ENCODE data around the gene PLK5.
"Not testable (repeated sequence)": the region's sequence is repeated elsewhere in the genome, so short reads cannot be mapped to it uniquely, and the experiment has no call there.

The PLK5 gene

DNA sequence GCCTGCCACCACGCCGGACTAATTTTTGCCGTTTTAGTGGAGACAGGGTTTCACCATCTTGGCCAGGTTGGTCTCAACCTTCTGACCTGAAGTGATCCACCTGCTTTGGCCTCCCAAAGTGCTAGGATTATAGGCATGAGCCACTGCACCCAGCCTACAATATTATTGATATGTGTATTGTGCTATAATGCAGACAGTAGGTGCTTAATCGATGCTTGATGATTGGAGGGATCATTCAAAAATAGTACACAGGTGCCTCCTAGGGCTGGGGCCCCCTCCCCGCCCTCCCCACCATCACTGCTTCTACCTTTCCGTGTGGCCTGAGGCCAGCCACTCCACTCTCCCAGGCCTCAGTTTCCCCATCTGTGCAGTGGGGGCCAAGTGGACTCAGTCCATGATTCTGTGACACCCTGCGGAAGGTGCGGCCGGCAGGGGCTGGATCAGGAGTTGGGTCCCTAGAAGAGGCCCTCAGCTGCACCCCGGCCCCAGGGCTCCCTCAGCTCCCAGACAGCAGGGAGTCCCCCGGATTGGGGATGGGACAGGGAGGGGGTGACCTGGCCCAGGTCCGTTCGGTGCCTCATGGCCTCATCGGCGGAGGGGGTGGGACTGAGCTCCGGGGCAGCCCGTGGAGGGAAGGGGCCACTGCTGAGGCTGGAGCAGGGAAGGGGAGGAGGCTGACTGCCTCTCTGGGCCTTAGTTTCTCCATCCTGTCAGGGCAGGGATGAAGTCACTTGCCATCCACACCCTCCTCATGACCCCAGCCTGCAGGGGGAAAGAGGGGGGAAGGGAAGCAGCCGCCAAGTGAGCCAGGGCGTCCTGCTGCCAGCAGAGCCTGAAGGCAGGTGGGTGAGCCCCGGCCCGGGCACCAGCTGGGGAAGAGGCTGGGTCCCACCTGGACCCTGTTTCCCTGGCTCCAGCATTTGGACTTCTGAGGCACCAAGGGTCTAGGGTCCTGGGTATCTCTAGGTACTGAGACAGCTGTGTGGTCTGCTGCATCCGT lies 12.3 kb upstream of the PLK5 start:
- H3K9me3 Mint-ChIP-seq: no peaks in the 10 kb centered on the region
- H3K4me1 Mint-ChIP-seq: peaks cover 31% of the 10 kb centered on the region
- no peak overlapping the region for H3K27ac Mint-ChIP-seq
- peaks cover 14% of the 10 kb centered on the region for H3K36me3 Mint-ChIP-seq
- peak overlapping the region; percentile 68 for H3K4me3 Mint-ChIP-seq
- no peak for ATAC-seq
- DNase-seq (ENCODE audit: low spot score in 2 of 2): no peak

DNA sequence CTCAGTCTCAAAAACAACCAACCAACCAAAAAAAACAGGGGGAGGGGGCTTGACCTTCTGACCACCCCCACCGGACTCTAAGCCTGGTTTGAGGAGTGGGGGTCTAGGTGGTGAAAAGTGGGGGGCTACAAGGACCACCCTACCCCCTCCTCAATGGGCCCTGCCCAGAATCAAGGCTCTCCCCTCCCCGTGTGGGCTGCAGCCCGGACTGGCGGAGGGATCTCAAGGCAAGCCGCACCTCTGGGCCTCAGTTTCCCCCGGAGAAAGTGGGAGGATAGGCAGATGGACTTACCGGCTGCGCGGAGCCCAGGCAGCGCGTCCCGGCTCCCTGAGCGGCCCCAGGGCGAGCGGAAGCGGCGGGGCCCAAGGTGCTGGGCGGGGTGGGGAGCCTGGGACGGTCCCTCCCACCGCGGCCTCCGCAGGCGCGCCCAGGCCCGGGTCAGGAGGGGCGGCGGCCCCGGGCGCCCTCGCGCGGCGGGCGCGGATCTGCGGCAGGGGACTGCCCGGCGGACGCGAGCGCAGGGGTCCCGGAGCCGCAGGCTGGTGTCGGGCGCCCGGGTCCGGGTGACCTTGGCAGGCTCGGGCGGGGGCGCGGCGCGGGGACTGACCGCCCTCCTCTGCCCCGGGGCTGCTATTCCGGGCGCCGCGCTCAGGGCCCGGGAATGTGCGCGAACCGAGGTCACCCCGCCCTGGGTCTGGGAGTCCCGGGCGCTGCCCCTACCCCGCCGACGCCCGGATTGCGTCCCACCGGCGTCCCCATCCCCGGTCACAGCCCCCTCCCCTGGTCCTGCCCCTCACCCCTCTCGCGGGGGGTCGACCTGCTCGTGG lies 11.0 kb upstream of the PLK5 start, which contains the start of gene ADAMTSL5:
ADAMTSL5 (minus strand) TSS at position 349 of the 828 bp plus-strand sequence. CDS start 2,076 bp downstream, outside the sequence.
- peak within 1 kb of the TSS; percentile 68 for H3K4me3 Mint-ChIP-seq
- ATAC-seq: peak; percentile 92
- peak; percentile 65 to 83 for DNase-seq (ENCODE audit: low spot score in 2 of 2)
- H3K9me3 Mint-ChIP-seq: no peaks in the 10 kb centered on the region
- peaks cover 25% of the 10 kb centered on the region for H3K4me1 Mint-ChIP-seq
- peaks cover 9% of the 10 kb centered on the region for H3K36me3 Mint-ChIP-seq
- peak within 1 kb of the TSS; percentile 37 for H3K27ac Mint-ChIP-seq

DNA sequence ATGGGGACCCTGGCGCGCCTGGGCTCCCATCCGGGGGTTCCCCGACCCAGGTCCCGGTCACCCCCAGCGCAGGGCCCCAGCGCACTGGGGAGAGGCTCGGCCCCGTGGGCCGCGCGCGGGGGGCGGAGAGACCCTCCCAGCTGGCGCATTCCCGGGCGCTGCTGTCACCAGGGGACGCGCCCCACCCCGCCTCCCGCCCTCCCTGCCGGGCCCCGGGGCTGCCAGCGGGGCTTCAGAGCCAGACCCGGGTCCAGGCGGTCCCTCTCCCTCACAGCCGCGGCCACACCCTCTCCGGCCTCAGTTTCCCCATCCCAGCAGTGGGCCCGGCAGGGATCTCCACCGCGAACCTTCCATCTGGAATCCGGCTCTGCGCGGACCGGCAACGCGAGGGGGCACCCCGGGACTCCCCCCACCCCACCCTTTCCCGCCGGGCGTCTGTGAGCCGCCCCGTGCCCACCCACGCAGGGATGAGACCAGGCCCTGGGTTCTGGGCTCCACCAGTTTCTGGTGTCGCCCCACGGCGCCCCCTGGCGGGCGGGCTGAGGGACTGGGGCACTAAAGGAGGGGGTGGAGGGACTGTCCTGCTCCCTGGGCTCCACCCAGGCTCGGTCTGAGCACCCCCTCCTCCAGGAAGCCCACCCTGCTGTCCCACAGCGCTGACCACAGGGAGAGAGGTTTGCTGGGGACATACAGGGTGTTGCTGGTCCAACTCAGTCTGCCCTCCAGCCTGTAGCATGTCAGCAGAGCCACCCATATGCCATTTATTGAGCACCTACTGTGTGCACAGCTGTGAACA lies 10.2 kb upstream of the PLK5 start:
- H3K36me3 Mint-ChIP-seq: peaks cover 8% of the 10 kb centered on the region
- no peaks in the 10 kb centered on the region for H3K9me3 Mint-ChIP-seq
- no peak overlapping the region for H3K27ac Mint-ChIP-seq
- peaks cover 22% of the 10 kb centered on the region for H3K4me1 Mint-ChIP-seq
- peak; percentile 71 to 82 for DNase-seq (ENCODE audit: low spot score in 2 of 2)
- ATAC-seq: peak; percentile 70
- peak overlapping the region; percentile 68 for H3K4me3 Mint-ChIP-seq

DNA sequence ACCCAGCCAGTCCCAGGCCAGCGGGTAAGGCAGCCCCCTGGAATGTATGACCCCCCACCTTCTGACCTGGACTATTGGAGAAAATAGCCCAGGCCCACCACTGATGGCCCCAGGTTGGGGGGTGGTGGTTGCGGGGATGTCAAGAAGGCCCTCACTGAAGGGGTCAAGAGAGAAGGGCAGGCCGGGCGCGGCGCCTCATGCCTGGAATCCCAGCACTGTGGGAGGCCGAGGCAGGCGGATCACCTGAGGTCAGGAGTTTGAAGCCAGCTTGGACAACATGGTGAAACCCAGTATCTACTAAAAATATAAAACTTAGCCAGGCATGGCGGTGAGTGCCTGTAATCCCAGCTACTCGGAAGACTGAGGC lies 9.6 kb upstream of the PLK5 start:
- no peak overlapping the region for H3K27ac Mint-ChIP-seq
- no peaks in the 10 kb centered on the region for H3K9me3 Mint-ChIP-seq
- H3K36me3 Mint-ChIP-seq: peaks cover 8% of the 10 kb centered on the region
- DNase-seq (ENCODE audit: low spot score in 2 of 2) (no peak), ATAC-seq (no peak)
- H3K4me3 Mint-ChIP-seq: peak overlapping the region; percentile 68
- H3K4me1 Mint-ChIP-seq: peaks cover 22% of the 10 kb centered on the region

DNA sequence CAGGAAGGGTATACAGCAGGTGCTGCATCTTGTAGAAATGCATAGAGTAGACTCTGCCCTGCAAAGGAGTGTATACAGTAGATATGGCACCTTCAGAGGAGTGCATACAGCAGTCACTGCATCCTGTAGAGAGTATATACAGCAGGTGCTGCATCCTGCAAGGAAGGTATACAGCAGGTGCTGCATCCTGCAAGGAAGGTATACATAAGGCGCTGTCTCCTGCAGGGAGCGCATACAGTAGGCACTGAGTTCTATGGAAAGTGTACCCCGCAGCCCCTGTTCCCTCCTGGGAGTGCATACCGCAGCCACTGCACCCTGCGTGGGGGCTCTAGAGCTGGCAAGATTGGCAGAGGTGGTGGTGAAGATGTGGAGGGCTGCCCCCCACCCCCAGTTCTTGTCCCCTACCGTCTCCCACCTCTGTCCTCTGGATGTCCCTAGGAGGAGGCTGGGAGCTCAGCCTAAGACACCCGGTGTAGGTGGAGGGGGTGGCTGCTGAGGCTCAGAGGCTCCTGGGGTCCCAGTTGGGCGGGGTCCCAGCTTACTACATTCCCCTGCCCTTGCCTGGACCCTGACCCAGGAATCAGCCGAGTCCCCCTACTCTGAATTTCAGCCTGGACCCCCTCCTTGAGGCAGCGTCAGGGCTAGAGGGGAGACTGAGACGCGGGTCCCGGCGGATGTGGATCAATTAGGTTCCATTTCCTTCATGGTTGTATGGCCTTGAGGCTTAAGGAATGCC lies 8.7 kb upstream of the PLK5 start:
- no peaks in the 10 kb centered on the region for H3K9me3 Mint-ChIP-seq
- no peak overlapping the region for H3K27ac Mint-ChIP-seq
- peaks cover 8% of the 10 kb centered on the region for H3K36me3 Mint-ChIP-seq
- H3K4me1 Mint-ChIP-seq: peaks cover 14% of the 10 kb centered on the region
- ATAC-seq (no peak), DNase-seq (ENCODE audit: low spot score in 2 of 2) (no peak)
- no peak overlapping the region for H3K4me3 Mint-ChIP-seq

DNA sequence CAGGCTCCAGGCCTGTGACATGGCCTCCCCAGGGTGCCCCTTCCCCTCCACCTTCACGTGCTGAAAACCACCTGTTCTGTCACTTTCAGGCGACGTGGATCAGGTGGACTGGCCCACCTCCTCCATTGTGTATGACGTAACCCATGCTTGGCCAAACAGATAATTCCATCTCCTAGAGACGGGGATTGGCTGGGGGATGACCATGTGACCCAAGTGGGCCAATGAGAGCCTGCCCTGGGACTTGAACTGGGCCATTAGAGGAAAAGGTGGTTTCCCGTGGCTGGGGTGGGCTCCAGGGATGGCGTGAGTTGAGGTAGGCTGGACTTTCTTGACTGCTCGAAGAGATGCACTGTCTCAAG lies 7.5 kb upstream of the PLK5 start:
- no peaks in the 10 kb centered on the region for H3K9me3 Mint-ChIP-seq
- H3K27ac Mint-ChIP-seq: no peak overlapping the region

DNA sequence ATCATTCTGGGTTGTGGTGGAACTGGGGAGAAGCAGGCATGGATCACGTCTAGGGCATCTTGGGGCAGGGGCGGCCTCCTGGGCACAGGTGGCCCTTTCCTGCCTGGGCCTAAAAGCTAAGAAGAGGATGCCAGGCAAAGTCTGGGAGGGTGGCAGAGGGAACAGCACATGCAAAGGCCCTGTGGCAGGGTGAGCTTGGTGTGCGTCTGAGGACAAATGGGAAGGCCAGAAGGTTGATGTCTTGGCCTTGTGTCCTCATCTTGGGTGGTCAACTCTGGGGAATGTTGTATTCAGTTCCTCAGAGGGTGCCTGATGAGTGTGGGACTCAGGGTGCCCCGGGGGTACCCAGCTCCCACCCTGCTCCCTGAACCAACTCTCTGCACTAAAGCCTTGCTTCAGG lies 5.4 kb upstream of the PLK5 start:
- DNase-seq (ENCODE audit: low spot score in 2 of 2): no peak
- Mint-ChIP-seq H3K27ac (no peak overlapping the region), H3K36me3 (peaks cover 8% of the 10 kb centered on the region), H3K4me1 (peaks cover 6% of the 10 kb centered on the region), H3K9me3 (no peaks in the 10 kb centered on the region), H3K4me3 (no peak overlapping the region)
- ATAC-seq: no peak

More for the DNA sequence above, 7.5 kb upstream of the PLK5 start:
- Mint-ChIP-seq H3K36me3 (peaks cover 8% of the 10 kb centered on the region), H3K4me1 (peaks cover 13% of the 10 kb centered on the region), H3K4me3 (no peak overlapping the region)
- DNase-seq (ENCODE audit: low spot score in 2 of 2): no peak
- no peak for ATAC-seq

DNA sequence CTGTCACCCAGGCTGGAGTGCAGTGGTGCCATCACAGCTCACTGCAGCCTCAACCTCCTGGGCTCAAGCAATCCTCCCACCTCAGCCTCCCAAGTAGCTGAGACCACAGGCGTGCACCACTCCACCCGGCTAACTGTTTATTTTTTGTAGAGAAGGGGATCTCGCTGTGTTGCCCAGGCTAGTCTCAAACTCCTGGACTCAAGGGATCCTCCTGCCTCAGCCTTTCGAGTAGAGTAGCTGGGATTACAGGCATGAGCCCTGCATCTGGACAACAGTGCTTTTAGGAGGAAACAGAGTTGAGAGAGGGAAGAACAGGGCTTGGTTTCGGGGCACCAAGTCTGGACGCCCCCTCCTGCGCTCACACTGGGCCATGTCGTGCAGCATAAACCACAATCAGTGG lies 4.1 kb upstream of the PLK5 start:
- not testable (repeated sequence) for H3K9me3 Mint-ChIP-seq

DNA sequence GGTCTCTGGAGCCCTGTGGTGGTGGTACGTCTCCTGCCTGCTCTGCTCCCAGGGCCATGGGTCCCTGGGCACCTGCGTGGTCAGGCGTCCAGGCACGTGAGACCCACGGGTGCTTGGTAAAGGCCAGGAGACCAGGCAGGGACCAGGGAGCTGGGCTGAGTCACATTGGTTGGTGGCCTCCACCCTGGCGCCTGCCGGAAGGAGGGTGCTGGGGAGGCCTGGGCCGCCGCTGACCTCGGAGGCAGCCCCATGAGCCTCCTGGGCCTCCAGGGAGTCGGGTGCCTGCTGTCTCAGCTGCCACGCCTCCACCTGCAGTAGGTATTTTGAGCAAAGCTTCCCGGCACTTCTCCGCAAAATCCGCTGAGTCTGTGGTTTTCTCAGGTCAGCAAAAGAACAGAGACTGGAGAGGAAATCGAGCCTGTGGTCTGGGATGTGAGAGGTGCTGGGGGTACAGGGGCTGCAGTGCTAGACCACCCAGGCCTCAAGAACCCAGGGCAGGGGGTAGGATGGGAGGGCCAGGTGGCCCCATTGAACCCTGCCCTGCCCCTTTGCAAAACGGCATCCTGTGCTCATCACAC lies 3.6 kb upstream of the PLK5 start:
- no peak overlapping the region for H3K4me3 Mint-ChIP-seq
- ATAC-seq: peak; percentile 19
- H3K36me3 Mint-ChIP-seq: no peaks in the 10 kb centered on the region
- H3K9me3 Mint-ChIP-seq: no peaks in the 10 kb centered on the region
- H3K4me1 Mint-ChIP-seq: peaks cover 9% of the 10 kb centered on the region
- H3K27ac Mint-ChIP-seq: no peak overlapping the region
- no peak for DNase-seq (ENCODE audit: low spot score in 2 of 2)

More for the DNA sequence above, 4.1 kb upstream of the PLK5 start:
- not testable (repeated sequence) for DNase-seq (ENCODE audit: low spot score in 2 of 2); ATAC-seq; H3K4me1 Mint-ChIP-seq; H3K4me3 Mint-ChIP-seq; H3K36me3 Mint-ChIP-seq; H3K27ac Mint-ChIP-seq

DNA sequence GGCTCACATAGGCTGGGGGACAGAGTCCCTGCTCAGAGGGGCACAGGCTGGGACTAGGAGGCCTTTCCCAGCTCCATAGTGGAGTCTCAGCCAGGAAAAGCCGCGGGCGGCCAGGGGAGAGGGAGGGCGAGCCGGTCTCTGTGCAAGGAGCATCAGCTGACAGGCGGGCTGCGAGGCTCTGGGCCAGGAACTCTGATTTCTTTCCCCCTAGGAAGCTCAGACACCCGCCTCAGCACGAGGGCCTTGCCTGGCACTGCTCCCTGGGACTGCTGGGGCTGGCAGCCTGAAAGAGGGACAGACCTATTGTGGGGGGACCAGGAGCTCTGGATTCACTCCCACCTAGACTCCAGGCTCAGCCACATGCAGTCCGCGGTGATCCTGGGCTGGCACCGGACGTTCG lies 2.2 kb upstream of the PLK5 start:
- Mint-ChIP-seq H3K9me3 (no peaks in the 10 kb centered on the region), H3K27ac (no peak overlapping the region), H3K4me1 (peaks cover 9% of the 10 kb centered on the region), H3K36me3 (no peaks in the 10 kb centered on the region), H3K4me3 (no peak overlapping the region)
- DNase-seq (ENCODE audit: low spot score in 2 of 2): no peak
- no peak for ATAC-seq

DNA sequence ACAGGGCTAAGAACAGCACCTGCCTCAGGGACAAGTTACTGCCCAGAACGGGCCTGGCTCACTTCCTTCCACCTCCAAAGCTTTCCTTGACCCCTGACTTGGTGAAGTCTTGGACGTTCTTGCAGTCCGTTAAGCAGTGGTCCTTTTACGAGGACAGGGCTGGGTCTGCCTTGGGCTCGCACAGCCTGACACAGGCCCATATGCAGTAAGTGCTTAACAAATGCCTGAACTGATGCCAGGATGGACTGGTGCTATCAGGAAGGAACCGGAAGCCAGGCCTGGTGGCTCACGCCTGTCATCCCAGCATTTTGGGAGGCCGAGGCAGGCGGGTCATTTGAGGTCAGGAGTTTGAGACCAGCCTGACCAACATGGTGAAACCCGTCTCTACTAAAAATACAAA lies 1.8 kb upstream of the PLK5 start:
- no peak for ATAC-seq
- Mint-ChIP-seq H3K36me3 (no peaks in the 10 kb centered on the region), H3K4me1 (peaks cover 9% of the 10 kb centered on the region), H3K27ac (no peak overlapping the region), H3K9me3 (no peaks in the 10 kb centered on the region), H3K4me3 (no peak overlapping the region)
- DNase-seq (ENCODE audit: low spot score in 2 of 2): no peak

DNA sequence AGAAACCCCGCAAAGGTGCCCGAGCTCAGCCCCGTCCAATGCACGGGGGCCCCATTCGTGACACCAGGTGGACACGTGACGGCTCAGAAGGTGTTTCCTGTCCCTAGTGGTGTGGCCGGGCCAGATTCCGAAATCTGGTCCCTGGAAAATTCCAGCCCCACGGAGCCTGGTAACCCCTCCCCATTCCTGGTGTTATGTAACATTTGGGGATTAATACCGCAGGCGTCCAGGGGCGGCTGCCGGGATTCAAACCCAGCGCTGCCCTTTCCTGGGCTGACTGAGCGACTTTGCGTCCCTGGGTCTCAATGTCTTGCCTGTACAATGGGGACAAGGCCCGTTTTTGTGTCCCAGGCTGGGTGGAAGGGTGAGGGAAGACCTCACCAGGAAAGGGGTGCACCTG lies 1.0 kb upstream of the PLK5 start:
- no peak overlapping the region for H3K4me3 Mint-ChIP-seq
- no peaks in the 10 kb centered on the region for H3K9me3 Mint-ChIP-seq
- DNase-seq (ENCODE audit: low spot score in 2 of 2) (no peak), ATAC-seq (no peak)
- H3K27ac Mint-ChIP-seq: no peak overlapping the region
- H3K36me3 Mint-ChIP-seq: no peaks in the 10 kb centered on the region
- peaks cover 9% of the 10 kb centered on the region for H3K4me1 Mint-ChIP-seq

DNA sequence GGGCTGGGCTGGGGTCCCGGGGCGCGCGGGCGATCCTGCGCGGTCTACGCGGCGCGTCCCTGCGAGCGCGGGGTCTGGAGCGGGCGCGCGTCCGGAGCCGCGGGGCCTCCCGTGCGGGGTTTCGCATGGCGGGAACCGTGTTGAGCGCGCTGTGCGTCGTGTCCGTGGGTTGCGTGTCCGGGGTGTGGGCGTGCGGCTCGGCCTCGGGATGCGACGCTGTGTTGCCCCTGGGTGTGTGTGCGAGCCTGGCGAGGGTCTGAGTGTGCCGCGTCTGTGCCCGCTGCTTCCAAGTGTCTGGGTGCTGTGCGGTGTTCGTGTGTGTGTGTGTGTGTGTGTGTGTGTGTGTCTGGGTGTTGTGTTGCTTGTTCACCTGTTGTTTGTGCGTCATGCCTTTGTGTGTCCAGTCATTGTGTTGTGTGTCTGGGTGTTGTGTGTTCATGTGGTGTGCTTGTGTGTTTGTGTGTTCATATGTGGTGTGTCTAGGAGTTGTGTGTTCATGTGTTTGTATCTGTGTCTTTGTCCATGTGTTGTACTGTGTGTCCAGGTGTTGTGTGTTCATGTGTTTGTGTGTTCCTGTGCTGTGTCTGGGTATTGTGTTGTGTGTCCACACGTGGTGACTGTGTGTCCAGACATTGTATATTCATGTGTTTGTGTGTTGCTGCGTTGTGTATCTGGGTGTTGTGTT lies 552 bp downstream of the PLK5 start:
- Mint-ChIP-seq H3K36me3 (no peaks in the 10 kb centered on the region), H3K27ac (no peak overlapping the region), H3K4me1 (peaks cover 9% of the 10 kb centered on the region), H3K4me3 (no peak overlapping the region), H3K9me3 (no peaks in the 10 kb centered on the region)
- DNase-seq (ENCODE audit: low spot score in 2 of 2): no peak
- no peak for ATAC-seq

DNA sequence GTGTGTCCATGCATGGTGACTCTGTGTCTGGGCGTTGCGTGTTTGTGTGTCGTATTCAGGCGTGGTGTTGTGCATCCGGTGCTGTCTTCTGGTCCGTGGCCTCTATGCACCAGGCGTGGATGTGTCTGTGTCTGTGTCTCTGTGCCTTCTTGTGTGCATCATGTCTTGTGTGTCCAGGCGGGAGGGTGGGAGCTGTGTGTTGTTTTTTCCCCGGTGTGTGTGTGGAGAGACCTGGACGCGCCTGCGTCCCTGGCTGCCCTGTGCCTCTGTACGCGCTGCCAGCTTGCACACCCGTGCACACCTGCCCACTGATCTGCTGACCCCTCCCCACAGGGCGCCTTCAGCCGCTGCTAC lies 1.1 kb downstream of the PLK5 start:
- Mint-ChIP-seq H3K27ac (no peak overlapping the region), H3K4me1 (peaks cover 9% of the 10 kb centered on the region), H3K4me3 (no peak overlapping the region), H3K9me3 (no peaks in the 10 kb centered on the region), H3K36me3 (no peaks in the 10 kb centered on the region)
- ATAC-seq (no peak), DNase-seq (ENCODE audit: low spot score in 2 of 2) (no peak)
